ENCODE data around the gene PXYLP1.
"Not testable (repeated sequence)": the region's sequence is repeated elsewhere in the genome, so short reads cannot be mapped to it uniquely, and the experiment has no call there.

Gene PXYLP1

GRCh38 chr3:141292356-141293058 is 60.9 kb downstream of the PXYLP1 start:
- no peak for DNase-seq
- Histone ChIP-seq H3K4ac (ENCODE audit: low read depth in 1 of 2, low read length in 2 of 2) (no peak overlapping the region), H4K8ac (ENCODE audit: low read length) (no peak overlapping the region), H3K4me1 (ENCODE audit: control insufficient read depth, insufficient read depth, low read depth, low read length) (peaks cover 17% of the 10 kb centered on the region), H2AK5ac (ENCODE audit: low read length, severe bottlenecking) (peak overlapping the region; percentile 43), H3K27ac (ENCODE audit: low read length, poor library complexity, severe bottlenecking) (no peak overlapping the region), H3K9me3 (ENCODE audit: control insufficient read depth, low read length) (no peaks in the 10 kb centered on the region), H3K79me1 (replicated peaks; ENCODE audit: low read length, poor library complexity, severe bottlenecking) (no peaks in the 10 kb centered on the region), H3K36me3 (ENCODE audit: control insufficient read depth in 1 of 2, insufficient read depth in 2 of 2, low read depth in 1 of 2, low read length in 2 of 2) (peaks cover 7 to 16% of the 10 kb centered on the region in 2 experiments), H2BK120ac (ENCODE audit: low read depth, low read length) (no peak overlapping the region), H2BK12ac (ENCODE audit: low read length in 2 of 2) (no peak overlapping the region), H4K91ac (ENCODE audit: low read length) (no peak overlapping the region), H3K18ac (ENCODE audit: low read depth in 1 of 2, low read length in 2 of 2) (no peak overlapping the region), H3K23ac (ENCODE audit: low read length in 2 of 2) (no peak overlapping the region), H3K4me3 (ENCODE audit: insufficient read depth in 1 of 2, low read depth in 1 of 2, low read length in 2 of 2) (no peak overlapping the region), H2AFZ (ENCODE audit: low read depth, low read length) (no peak overlapping the region), H2BK5ac (ENCODE audit: low read depth, low read length, poor library complexity, severe bottlenecking) (no peak overlapping the region), H2BK15ac (ENCODE audit: low read depth, poor library complexity, severe bottlenecking) (no peak overlapping the region), H3K4me2 (ENCODE audit: low read length, poor library complexity, severe bottlenecking) (no peak overlapping the region), H3K27me3 (ENCODE audit: control insufficient read depth in 1 of 2, insufficient read depth in 1 of 2, low read length in 2 of 2) (no peaks in the 10 kb centered on the region), H3K9ac (ENCODE audit: low read length) (no peak overlapping the region), H3K14ac (ENCODE audit: low read length in 2 of 2) (no peak overlapping the region)
- 92% methylated on average over 19 of the region's 19 CpGs for WGBS

DNA sequence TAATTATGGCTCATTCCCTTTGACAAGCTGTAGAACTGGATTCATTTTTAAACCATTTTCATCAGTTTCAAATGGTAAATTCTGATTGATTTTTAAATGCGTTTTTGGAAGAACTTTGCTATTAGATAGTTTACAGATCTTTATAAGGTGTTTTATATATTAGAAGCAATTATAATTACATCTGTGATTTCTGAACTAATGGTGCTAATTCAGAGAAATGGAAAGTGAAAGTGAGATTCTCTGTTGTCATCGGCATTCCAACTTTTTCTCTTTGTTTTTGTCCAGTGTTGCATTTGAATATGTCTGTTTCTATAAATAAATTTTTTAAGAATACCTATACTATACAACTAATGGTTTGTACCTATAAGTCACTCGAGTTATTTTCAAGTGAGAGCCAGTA is 62.7 kb downstream of the PXYLP1 start:
- no peak overlapping the region for H4K8ac ChIP-seq (ENCODE audit: low read length)
- no peak overlapping the region for H3K14ac ChIP-seq (ENCODE audit: low read length in 2 of 2)
- H3K4me3 ChIP-seq (ENCODE audit: insufficient read depth in 1 of 2, low read depth in 1 of 2, low read length in 2 of 2): peak overlapping the region in 1 of 2 experiments; percentile 73
- no peaks in the 10 kb centered on the region for H3K9me3 ChIP-seq (ENCODE audit: control insufficient read depth, low read length)
- no peak overlapping the region for H2BK15ac ChIP-seq (ENCODE audit: low read depth, poor library complexity, severe bottlenecking)
- no peak overlapping the region for H2BK12ac ChIP-seq (ENCODE audit: low read length in 2 of 2)
- no peak overlapping the region for H3K18ac ChIP-seq (ENCODE audit: low read depth in 1 of 2, low read length in 2 of 2)
- no peaks in the 10 kb centered on the region for H3K79me1 ChIP-seq (replicated peaks; ENCODE audit: low read length, poor library complexity, severe bottlenecking)
- no peak for DNase-seq
- no peak overlapping the region for H2AK5ac ChIP-seq (ENCODE audit: low read length, severe bottlenecking)
- no peak overlapping the region for H4K91ac ChIP-seq (ENCODE audit: low read length)
- peaks cover 7 to 8% of the 10 kb centered on the region in 2 experiments for H3K36me3 ChIP-seq (ENCODE audit: control insufficient read depth in 1 of 2, insufficient read depth in 2 of 2, low read depth in 1 of 2, low read length in 2 of 2)
- no peak overlapping the region for H3K27ac ChIP-seq (ENCODE audit: low read length, poor library complexity, severe bottlenecking)
- H3K9ac ChIP-seq (ENCODE audit: low read length): peak overlapping the region; percentile 93
- peaks cover 17% of the 10 kb centered on the region for H3K4me1 ChIP-seq (ENCODE audit: control insufficient read depth, insufficient read depth, low read depth, low read length)
- no CpG with 5 or more reads among the region's 3 CpGs for WGBS
- H2BK120ac ChIP-seq (ENCODE audit: low read depth, low read length): no peak overlapping the region
- no peak overlapping the region for H3K4me2 ChIP-seq (ENCODE audit: low read length, poor library complexity, severe bottlenecking)
- H3K4ac ChIP-seq (ENCODE audit: low read depth in 1 of 2, low read length in 2 of 2): no peak overlapping the region
- H2AFZ ChIP-seq (ENCODE audit: low read depth, low read length): no peak overlapping the region
- no peak overlapping the region for H3K23ac ChIP-seq (ENCODE audit: low read length in 2 of 2)
- no peak overlapping the region for H2BK5ac ChIP-seq (ENCODE audit: low read depth, low read length, poor library complexity, severe bottlenecking)
- H3K27me3 ChIP-seq (ENCODE audit: control insufficient read depth in 1 of 2, insufficient read depth in 1 of 2, low read length in 2 of 2): no peaks in the 10 kb centered on the region

- no peak overlapping the region for H2BK12ac ChIP-seq (ENCODE audit: low read length in 2 of 2)
- H3K27me3 ChIP-seq (ENCODE audit: control insufficient read depth in 1 of 2, insufficient read depth in 1 of 2, low read length in 2 of 2): no peaks in the 10 kb centered on the region
- H3K4me2 ChIP-seq (ENCODE audit: low read length, poor library complexity, severe bottlenecking): no peak overlapping the region
- H3K36me3 ChIP-seq (ENCODE audit: control insufficient read depth in 1 of 2, insufficient read depth in 2 of 2, low read depth in 1 of 2, low read length in 2 of 2): peaks cover 7 to 8% of the 10 kb centered on the region in 2 experiments
- no peaks in the 10 kb centered on the region for H3K79me1 ChIP-seq (replicated peaks; ENCODE audit: low read length, poor library complexity, severe bottlenecking)
- H3K4me3 ChIP-seq (ENCODE audit: insufficient read depth in 1 of 2, low read depth in 1 of 2, low read length in 2 of 2): peak overlapping the region in 1 of 2 experiments; percentile 73
- H2BK5ac ChIP-seq (ENCODE audit: low read depth, low read length, poor library complexity, severe bottlenecking): no peak overlapping the region
- no peak overlapping the region for H2AK5ac ChIP-seq (ENCODE audit: low read length, severe bottlenecking)
- H2AFZ ChIP-seq (ENCODE audit: low read depth, low read length): no peak overlapping the region
- DNase-seq: peak; percentile 78
- H3K23ac ChIP-seq (ENCODE audit: low read length in 2 of 2): no peak overlapping the region
- no peak overlapping the region for H3K4ac ChIP-seq (ENCODE audit: low read depth in 1 of 2, low read length in 2 of 2)
- H3K9me3 ChIP-seq (ENCODE audit: control insufficient read depth, low read length): no peaks in the 10 kb centered on the region
- no peak overlapping the region for H2BK120ac ChIP-seq (ENCODE audit: low read depth, low read length)
- WGBS: 20% methylated on average over 1 of the region's 2 CpGs
- peaks cover 14% of the 10 kb centered on the region for H3K4me1 ChIP-seq (ENCODE audit: control insufficient read depth, insufficient read depth, low read depth, low read length)
- no peak overlapping the region for H3K14ac ChIP-seq (ENCODE audit: low read length in 2 of 2)
- H3K9ac ChIP-seq (ENCODE audit: low read length): peak overlapping the region; percentile 93
- no peak overlapping the region for H2BK15ac ChIP-seq (ENCODE audit: low read depth, poor library complexity, severe bottlenecking)
- H4K91ac ChIP-seq (ENCODE audit: low read length): no peak overlapping the region
- H4K8ac ChIP-seq (ENCODE audit: low read length): no peak overlapping the region
- no peak overlapping the region for H3K27ac ChIP-seq (ENCODE audit: low read length, poor library complexity, severe bottlenecking)
- H3K18ac ChIP-seq (ENCODE audit: low read depth in 1 of 2, low read length in 2 of 2): no peak overlapping the region
Measured at GRCh38 chr3:141294848-141295247, 63.2 kb downstream of the PXYLP1 start.

DNA sequence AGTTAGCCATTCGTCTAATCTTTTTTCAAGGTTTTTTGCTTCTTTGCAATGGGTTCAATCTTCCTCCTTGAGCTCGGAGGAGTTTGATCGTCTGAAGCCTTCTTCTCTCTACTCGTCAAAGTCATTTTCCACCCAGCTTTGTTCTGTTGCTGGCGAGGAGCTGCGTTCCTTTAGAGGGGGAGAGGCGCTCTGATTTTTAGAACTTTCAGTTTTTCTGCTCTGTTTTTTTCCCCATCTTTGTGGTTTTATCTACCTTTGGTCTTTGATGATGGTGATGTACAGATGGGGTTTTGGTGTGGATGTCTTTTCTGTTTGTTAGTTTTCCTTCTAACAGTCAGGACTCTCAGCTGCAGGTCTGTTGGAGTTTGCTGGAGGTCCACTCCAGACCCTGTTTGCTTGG is 68.8 kb downstream of the PXYLP1 start:
- not testable (repeated sequence) for H3K79me1 ChIP-seq (replicated peaks; ENCODE audit: low read length, poor library complexity, severe bottlenecking); H3K36me3 ChIP-seq (ENCODE audit: control insufficient read depth in 1 of 2, insufficient read depth in 2 of 2, low read depth in 1 of 2, low read length in 2 of 2); DNase-seq; H3K4ac ChIP-seq (ENCODE audit: low read depth in 1 of 2, low read length in 2 of 2); H3K14ac ChIP-seq (ENCODE audit: low read length in 2 of 2); H3K4me2 ChIP-seq (ENCODE audit: low read length, poor library complexity, severe bottlenecking); H2AK5ac ChIP-seq (ENCODE audit: low read length, severe bottlenecking); H2BK12ac ChIP-seq (ENCODE audit: low read length in 2 of 2); H3K18ac ChIP-seq (ENCODE audit: low read depth in 1 of 2, low read length in 2 of 2); H4K91ac ChIP-seq (ENCODE audit: low read length); H3K9me3 ChIP-seq (ENCODE audit: control insufficient read depth, low read length); H3K9ac ChIP-seq (ENCODE audit: low read length); H3K4me3 ChIP-seq (ENCODE audit: insufficient read depth in 1 of 2, low read depth in 1 of 2, low read length in 2 of 2); H2BK120ac ChIP-seq (ENCODE audit: low read depth, low read length); H3K23ac ChIP-seq (ENCODE audit: low read length in 2 of 2); H2BK15ac ChIP-seq (ENCODE audit: low read depth, poor library complexity, severe bottlenecking); H2AFZ ChIP-seq (ENCODE audit: low read depth, low read length); H4K8ac ChIP-seq (ENCODE audit: low read length); H2BK5ac ChIP-seq (ENCODE audit: low read depth, low read length, poor library complexity, severe bottlenecking); H3K4me1 ChIP-seq (ENCODE audit: control insufficient read depth, insufficient read depth, low read depth, low read length); H3K27ac ChIP-seq (ENCODE audit: low read length, poor library complexity, severe bottlenecking); H3K27me3 ChIP-seq (ENCODE audit: control insufficient read depth in 1 of 2, insufficient read depth in 1 of 2, low read length in 2 of 2)
- WGBS: 94% methylated on average over 4 of the region's 7 CpGs
